SW 1271 (cell line): ENCODE data around the gene SLC14A1.

ENCODE experiments used
- DNase-seq, 2 experiments: peaks; one replicate each; lab custom pipeline; 2025; lab: John Stamatoyannopoulos, UW

Gene SLC14A1

DNA sequence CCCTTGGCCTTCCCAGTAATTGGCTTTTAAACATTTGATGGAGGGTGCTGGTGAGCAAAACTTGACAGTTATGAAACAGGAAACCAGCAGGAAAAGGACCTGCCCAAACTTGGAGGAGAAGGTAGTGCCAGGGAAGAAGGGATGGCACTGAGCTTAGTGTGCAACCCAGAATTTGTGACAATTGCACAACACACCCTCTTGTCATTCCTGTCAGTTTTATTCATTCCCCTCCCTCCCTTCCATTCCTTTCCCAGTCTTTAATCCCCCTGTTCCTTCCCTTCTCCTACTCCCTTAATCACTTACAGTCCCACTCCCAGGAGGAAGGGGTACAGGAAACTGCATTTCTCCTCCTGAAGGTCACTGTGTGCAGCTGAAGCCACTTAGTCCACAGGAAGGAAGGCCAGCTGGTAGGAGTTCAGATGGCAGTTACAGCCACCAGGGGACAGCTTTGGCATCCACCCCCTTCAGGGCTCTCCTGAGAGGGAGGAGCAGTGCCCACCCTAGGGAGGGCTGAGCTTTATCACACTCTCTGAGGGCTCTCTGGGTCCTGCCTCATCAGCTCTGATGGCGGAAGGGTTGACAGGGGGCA is 77.5 kb downstream of the SLC14A1 start:
- no peak for DNase-seq
